Endothelial cell of coronary artery (primary cell): ENCODE data around the gene ESX1. TPM values are rescaled to one million over a fixed set of nuclear protein-coding genes. Genes with fewer than 3 reads are reported as not detected.

Experiments
- total RNA-seq: library from RNA; depleted of rRNA; stranded (reverse); fragments of >200 nt; gene quantifications from 2 replicates; pipeline ENCODE4 v1.2.3, GENCODE V29; 2014

Gene ESX1
- not detected in 2 replicates for total RNA-seq

GRCh38 chrX:104254442-104255115 is at the start of gene ESX1:
TSS of gene ESX1 (minus strand) at chrX:104254933. CDS start at chrX:104254849, 84 bp downstream.

Other genes starting within 250 kb of the ESX1 start
- gene H2BW1, start 241.2 kb downstream of the ESX1 start, total RNA-seq, result not detected in 2 replicates
- gene H2BW2, start 215.0 kb downstream of the ESX1 start, total RNA-seq, result not detected in 2 replicates
- 3.6 and 5.3 TPM in 2 replicates for gene TMSB15C, start 178.7 kb downstream of the ESX1 start, total RNA-seq
- gene ZCCHC18, start 142.4 kb downstream of the ESX1 start, total RNA-seq, result 1.6 and 1.8 TPM in 2 replicates
- 12.0 and 12.5 TPM in 2 replicates for gene SLC25A53, start 97.9 kb downstream of the ESX1 start, total RNA-seq
- gene FAM199X, start 88.5 kb downstream of the ESX1 start, total RNA-seq, result 26.5 and 28.7 TPM in 2 replicates